Measurements from ENCODE around the gene TSTD1. TPM values are rescaled to one million over a fixed set of nuclear protein-coding genes. Genes with fewer than 3 reads are reported as not detected.

TSTD1 gene
- total and polyA plus RNA-seq, 12 donors: 46.3 to 280 (median 93.3) TPM

GRCh38 chr1:161044535-161044907, 5.8 kb upstream of the TSTD1 start:
- Histone ChIP-seq H3K27ac (peak overlapping the region; percentile 80 to 96 (median 87)), H3K36me3 (replicated peaks in 1 of 2) (peaks cover 0 to 40% of the 10 kb centered on the region in 2 donors), H3K27me3 (no peaks in the 10 kb centered on the region), H3K4me3 (peak overlapping the region; percentile 31 to 94 (median 87)), H3K4me1 (replicated peaks in 1 of 2) (peaks cover 10 to 11% of the 10 kb centered on the region in 2 donors), H3K9me3 (replicated peaks in 1 of 3) (no peaks in the 10 kb centered on the region)
- no peak for DNase-seq
- intact Hi-C loops (cut with DNase I): no loop called here
- TF ChIP-seq CTCF (IDR thresholded peaks at IDR 0.05) (no peak), POLR2A (IDR thresholded peaks at IDR 0.05) (no peak)

- Histone ChIP-seq H3K27me3 (no peaks in the 10 kb centered on the region), H3K27ac (no peak overlapping the region), H3K4me1 (replicated peaks in 1 of 2) (peaks cover 12 to 17% of the 10 kb centered on the region in 2 donors), H3K4me3 (no peak overlapping the region), H3K36me3 (replicated peaks in 1 of 2) (peaks cover 0 to 44% of the 10 kb centered on the region in 2 donors), H3K9me3 (replicated peaks in 1 of 3) (no peaks in the 10 kb centered on the region)
- WGBS, 4 donors: 63 to 76% (median 68%) methylated on average over 4 to 5 of the region's 5 CpGs
- TF ChIP-seq POLR2A (IDR thresholded peaks at IDR 0.05) (no peak), CTCF (IDR thresholded peaks at IDR 0.05) (no peak)
- intact Hi-C loops (cut with DNase I): no loop called here
- no peak for DNase-seq
Measured at GRCh38 chr1:161039546-161039945, 782 bp upstream of the TSTD1 start.

- H3K9me3 ChIP-seq (replicated peaks in 1 of 3): no peaks in the 10 kb centered on the region
- intact Hi-C loops (cut with DNase I): no loop called here
- H3K36me3 ChIP-seq (replicated peaks in 1 of 2): peaks cover 0 to 44% of the 10 kb centered on the region in 2 donors
- peaks cover 8 to 13% of the 10 kb centered on the region in 2 donors for H3K4me1 ChIP-seq (replicated peaks in 1 of 2)
- H3K27me3 ChIP-seq: no peaks in the 10 kb centered on the region
- H3K4me3 ChIP-seq: peak overlapping the region in 3 of 4 donors; percentile 30 to 73 (median 69)
- 3 to 17% (median 11%) methylated on average over 3 of the region's 3 CpGs for WGBS, 4 donors
- peak overlapping the region in 1 of 5 donors; percentile 67 for H3K27ac ChIP-seq
- DNase-seq: no peak
- no peak for TF ChIP-seq POLR2A (IDR thresholded peaks at IDR 0.05)
- TF ChIP-seq CTCF (IDR thresholded peaks at IDR 0.05): no peak
Measured at GRCh38 chr1:161039154-161039545, 386 bp upstream of the TSTD1 start.

GRCh38 chr1:161037661-161038522, 872 bp downstream of the TSTD1 start:
- H3K36me3 ChIP-seq (replicated peaks in 1 of 2): peaks cover 0 to 37% of the 10 kb centered on the region in 2 donors
- peak overlapping the region in 1 of 5 donors; percentile 67 for H3K27ac ChIP-seq
- intact Hi-C loops (cut with DNase I): no loop called here
- peaks cover 9 to 13% of the 10 kb centered on the region in 2 donors for H3K4me1 ChIP-seq (replicated peaks in 1 of 2)
- H3K27me3 ChIP-seq: no peaks in the 10 kb centered on the region
- no peak for TF ChIP-seq CTCF (IDR thresholded peaks at IDR 0.05)
- no peak for TF ChIP-seq POLR2A (IDR thresholded peaks at IDR 0.05)
- H3K9me3 ChIP-seq (replicated peaks in 1 of 3): no peaks in the 10 kb centered on the region
- H3K4me3 ChIP-seq: peak overlapping the region; percentile 21 to 73 (median 50)
- 53 to 66% (median 60%) methylated on average over 18 to 21 of the region's 21 CpGs for WGBS, 4 donors
- no peak for DNase-seq
